Heart right ventricle (tissue), 16 donors: ENCODE measurements around the gene MLH3. TPM values are rescaled to one million over a fixed set of nuclear protein-coding genes. Genes with fewer than 3 reads are reported as not detected.

Experiments
- ATAC-seq, 8 donors: fragments of 200-7000 bp; cut with Tn5 transposase; one replicate each; pipeline ENCODE4 v1.9.1; 2020; ENCODE audit warnings: mild to moderate bottlenecking in 8 of 8, moderate library complexity in 8 of 8, moderate number of reproducible peaks in 1 of 8
- DNase-seq, 2 donors: peaks; one replicate each; pipeline ENCODE4 v3.0.0-alpha.2; 2020
- H3K27ac ChIP-seq, 10 donors: fragments of 200-600 bp; sonication (generic) in 2 of 10; one replicate each; pipeline versions ENCODE4 v1.5.0 to v1.8.0; 2020 to 2022; ENCODE audit warnings: mild to moderate bottlenecking in 3 of 10
- H3K27me3 ChIP-seq, 7 donors: fragments of 200-600 bp; one replicate each; pipeline ENCODE4 v1.8.0; 2021 to 2022; ENCODE audit warnings: mild to moderate bottlenecking in 2 of 7
- H3K36me3 ChIP-seq, 9 donors: fragments of 200-600 bp; sonication (generic) in 1 of 9; one replicate each; pipeline versions ENCODE4 v1.5.0 to v1.8.0; 2020 to 2022; ENCODE audit warnings: mild to moderate bottlenecking in 2 of 9
- H3K4me1 ChIP-seq, 9 donors: fragments of 200-600 bp; sonication (generic) in 1 of 9; one replicate each; pipeline versions ENCODE4 v1.5.0 to v1.8.0; 2020 to 2022; ENCODE audit warnings: mild to moderate bottlenecking in 4 of 9
- H3K4me3 ChIP-seq, 10 donors: fragments of 200-600 bp; sonication (generic) in 2 of 10; one replicate each; pipeline versions ENCODE4 v1.5.0 to v1.8.0; 2020 to 2022; ENCODE audit warnings: mild to moderate bottlenecking in 7 of 10, moderate library complexity in 2 of 10
- H3K9me3 ChIP-seq, 11 donors: fragments of 200-600 bp in 10 of 11; sonication (generic) in 2 of 11; one replicate each; pipeline versions ENCODE4 v1.5.0 to v1.8.0; 2013 to 2022; ENCODE audit warnings: mild to moderate bottlenecking in 2 of 11, control low read depth in 1 of 11, moderate library complexity in 1 of 11
- CTCF ChIP-seq, 9 donors: fragments of 200-600 bp; sonication (generic) in 2 of 9; IDR thresholded peaks; one replicate each; pipeline versions ENCODE4 v1.5.0 to v1.8.0; 2021 to 2022; ENCODE audit warnings: antibody characterized with exemption in 9 of 9, mild to moderate bottlenecking in 5 of 9, moderate library complexity in 1 of 9
- WGBS, 2 donors: extraction: QIAGEN DNeasy Blood & Tissue Kit; methylation state at CpG; one replicate each; pipeline ENCODE4 v1.1.7; 2013; ENCODE audit warnings: inconsistent platforms in 1 of 2; 5-methylcytosine and 5-hydroxymethylcytosine counted together
- intact Hi-C, 10 donors: fragments of 100-400 bp; cut with DNase I; formaldehyde crosslinking; loops; one replicate each; pipeline versions ENCODE4 v1.11.1 to v1.14.2; 2022
- polyA plus RNA-seq, 2 donors: library from polyadenylated mRNA; stranded (reverse); fragments of 200-250 nt; gene quantifications; one replicate each; pipeline ENCODE4 v1.2.3, GENCODE V29; 2013
- total RNA-seq, 10 donors: library from RNA; stranded (reverse); fragmentation: NEBNext Ultra II Directional in 3 of 10; extraction: Animal tissue kit (Norgen Biotek cat#: 25700) in 3 of 10; gene quantifications; one replicate each; pipeline versions ENCODE4 v1.2.1 to v1.2.4, GENCODE V29; 2021 to 2023
- donor health status: Arrhythmogenic right ventricular cardiomyopathy.
- donor health status: ischemic (EF 13 %, LVEDD 7.1; RV severe dilation, severe dysfunction).
- donor health status: healthy with polysubstance abuse.
- donor health status: DM: no; HTN: yes; CAD: no.
- donor health status: DM: no; HTN: no; CAD: no.
- donor health status: ischemic (EF 25% LVEDD 6.9; RV normal size, moderate dysfunction).
- donor health status: ischemic (EF 25% LVEDD 5.7; RV mildly dilated, moderate dysfunction).
- donor health status: healthy.
- donor health status: DM: yes; HTN: yes; CAD: no.
- donor health status: Ischemic cardiomyopathy.
- donor health status: ischemic (EF 35%, LVEDD 5.7; RV mildly dilated, moderate dysfunction).
- donor health status: nonischemic (EF 11% LVEDD 7.7; RV severe dilation, severe dysfunction).
- donor health status: DM: yes; HTN: yes; CAD: no.
- donor health status: PGD.
- donor health status: ischemic (EF 29% LVEDD 5.4; RV normal size, mild dysfunction).
- donor health status: nonischemic (EF 23%, LVEDD 6.1; RV moderate dilation, normal function).

The MLH3 gene
- total and polyA plus RNA-seq, 12 donors, result 8.4 to 21.6 (median 18.4) TPM

GRCh38 chr14:74980398-74980730, 70.9 kb downstream of the MLH3 start:
- DNase-seq (no peak), ATAC-seq (no peak)
- Histone ChIP-seq H3K36me3 (no peaks in the 10 kb centered on the region), H3K4me1 (peaks cover 0 to 81% (median 30%) of the 10 kb centered on the region in 9 donors), H3K9me3 (no peaks in the 10 kb centered on the region), H3K27me3 (no peaks in the 10 kb centered on the region), H3K27ac (peak overlapping the region in 7 of 10 donors; percentile 14 to 58 (median 51)), H3K4me3 (no peak overlapping the region)
- 94% methylated on average over 4 of the region's 4 CpGs for WGBS, 2 donors
- intact Hi-C loops, result no loop called here
- no peak for TF ChIP-seq CTCF (IDR thresholded peaks at IDR 0.05)

GRCh38 chr14:74979442-74980397, 71.5 kb downstream of the MLH3 start:
- Histone ChIP-seq H3K4me1 (peaks cover 3 to 81% (median 36%) of the 10 kb centered on the region in 9 donors), H3K36me3 (no peaks in the 10 kb centered on the region), H3K27ac (peak overlapping the region in 7 of 10 donors; percentile 14 to 58 (median 37)), H3K27me3 (no peaks in the 10 kb centered on the region), H3K9me3 (no peaks in the 10 kb centered on the region), H3K4me3 (no peak overlapping the region)
- intact Hi-C loops, result no loop called here
- no peak for DNase-seq
- TF ChIP-seq CTCF (IDR thresholded peaks at IDR 0.05), result no peak
- ATAC-seq, result peak in 2 of 8 donors; percentile 15 to 48
- WGBS, 2 donors, result 72 to 75% methylated on average over 23 of the region's 23 CpGs

- Histone ChIP-seq H3K36me3 (no peaks in the 10 kb centered on the region), H3K27ac (peak overlapping the region in 5 of 10 donors; percentile 14 to 58 (median 51)), H3K9me3 (no peaks in the 10 kb centered on the region), H3K27me3 (no peaks in the 10 kb centered on the region), H3K4me1 (peaks cover 8 to 81% (median 43%) of the 10 kb centered on the region in 9 donors), H3K4me3 (no peak overlapping the region)
- no peak for DNase-seq
- intact Hi-C loops, result no loop called here
- TF ChIP-seq CTCF (IDR thresholded peaks at IDR 0.05), result no peak
- no peak for ATAC-seq
- 76 to 78% methylated on average over 4 of the region's 4 CpGs for WGBS, 2 donors
These were observed 72.2 kb downstream of the MLH3 start for GRCh38 chr14:74979029-74979428.

- Histone ChIP-seq H3K27me3 (no peaks in the 10 kb centered on the region), H3K9me3 (no peaks in the 10 kb centered on the region), H3K27ac (peak overlapping the region in 1 of 10 donors; percentile 41), H3K4me1 (peaks cover 11 to 81% (median 48%) of the 10 kb centered on the region in 9 donors), H3K4me3 (no peak overlapping the region), H3K36me3 (no peaks in the 10 kb centered on the region)
- intact Hi-C loops, result no loop called here
- DNase-seq, result no peak
- 77 to 78% methylated on average over 11 of the region's 11 CpGs for WGBS, 2 donors
- TF ChIP-seq CTCF (IDR thresholded peaks at IDR 0.05), result no peak
- no peak for ATAC-seq
These were observed 72.8 kb downstream of the MLH3 start for GRCh38 chr14:74978416-74978947.
